Adrenal gland (tissue), 12 donors: ENCODE results near the gene ZNF440. TPM values are rescaled to one million over a fixed set of nuclear protein-coding genes. Genes with fewer than 3 reads are reported as not detected.

Experiments used
- DNase-seq, 7 donors: peaks; one replicate each; pipeline ENCODE4 v3.0.0-alpha.2; 2019 to 2020
- H3K27ac ChIP-seq, 5 donors: fragments of 200-600 bp; sonication (generic) in 4 of 5; 1 replicate in 3 of 5; 2 replicates in 2 of 5; pipeline versions ENCODE4 v1.5.1 to v1.8.0; 2016 to 2020; ENCODE audit warnings: mild to moderate bottlenecking in 1 of 5
- H3K27me3 ChIP-seq: fragments of 200-600 bp; 2 replicates; pipeline ENCODE4 v1.8.0; 2021
- H3K36me3 ChIP-seq, 2 donors: fragments of 200-600 bp; replicated peaks in 1 of 2; 1 replicate in 1 of 2; 2 replicates in 1 of 2; pipeline versions ENCODE4 v1.5.1 to v1.8.0; 2018 to 2022
- H3K4me1 ChIP-seq, 2 donors: fragments of 200-600 bp; replicated peaks in 1 of 2; 1 replicate in 1 of 2; 2 replicates in 1 of 2; pipeline versions ENCODE4 v1.5.1 to v1.8.0; 2018 to 2021
- H3K4me3 ChIP-seq, 4 donors: fragments of 200-600 bp; sonication (generic) in 3 of 4; one replicate each; pipeline ENCODE4 v1.5.1; 2016 to 2018
- H3K9me3 ChIP-seq, 3 donors: fragments of 200-600 bp; sonication (generic) in 1 of 3; replicated peaks in 1 of 3; 1 replicate in 2 of 3; 2 replicates in 1 of 3; pipeline versions ENCODE4 v1.5.1 to v1.8.0; 2016 to 2021
- POLR2A ChIP-seq, 2 donors: fragments of 450-650 bp; IDR thresholded peaks; one replicate each; pipeline ENCODE4 v1.6.1; 2017; ENCODE audit warnings: antibody characterized with exemption in 2 of 2, mild to moderate bottlenecking in 2 of 2, moderate library complexity in 1 of 2
- WGBS, 4 donors: extraction: QIAGEN DNeasy Blood & Tissue Kit in 2 of 4; methylation state at CpG; one replicate each; pipeline versions ENCODE4 v1.1.5 to v1.1.7; 2013 to 2017; 5-methylcytosine and 5-hydroxymethylcytosine counted together
- intact Hi-C, 2 donors: fragments of 100-400 bp; cut with DNase I; formaldehyde crosslinking; loops; one replicate each; pipeline versions ENCODE4 v1.14.1 to v1.15.0; 2022 to 2023
- polyA plus RNA-seq, 3 donors: library from polyadenylated mRNA; stranded (reverse); fragments of 200-250 nt in 2 of 3; fragments of 350-450 nt in 1 of 3; fragmentation: Illumina TruSeq in 1 of 3; extraction: RNeasy Lipid Tissue Mini Kit (QIAGEN cat#74804) in 1 of 3; gene quantifications; one replicate each; pipeline ENCODE4 v1.2.3, GENCODE V29; 2013 to 2014
- total RNA-seq, 9 donors: library from RNA; depleted of rRNA in 4 of 9; stranded (reverse); fragments of >200 nt in 4 of 9; fragments of 120-200 nt in 1 of 9; fragmentation: NEBNext Ultra II Directional in 1 of 9; extraction: Animal tissue kit (Norgen Biotek cat#: 25700) in 1 of 9; gene quantifications; one replicate each; pipeline versions ENCODE4 v1.1.0 to v1.2.4, GENCODE V29; 2013 to 2023
- TF ChIP-seq, protein P1 (sequence below), 6 experiments: fragments of 450-650 bp in 4 of 6; fragments of 200-600 bp in 2 of 6; sonication (generic) in 1 of 6; IDR thresholded peaks; 1 replicate in 5 of 6; 2 replicates in 1 of 6; pipeline versions ENCODE4 v1.5.1 to v1.8.0; 2016 to 2021; ENCODE audit warnings: antibody characterized with exemption in 6 of 6, mild to moderate bottlenecking in 2 of 6, moderate library complexity in 1 of 6
- donor health status: healthy with polysubstance abuse.
- donor health status: Bipolar disorder and iron deficiency.
- donor health status: DM: yes; HTN: yes; CAD: no.
- donor health status: DM: no; HTN: no; CAD: no.
- donor health status: DM: no; HTN: no; CAD: no.
- donor health status: DM: yes; HTN: yes; CAD: no.

Gene ZNF440
- total and polyA plus RNA-seq, 12 donors = 3.4 to 14.5 (median 8.4) TPM

DNA sequence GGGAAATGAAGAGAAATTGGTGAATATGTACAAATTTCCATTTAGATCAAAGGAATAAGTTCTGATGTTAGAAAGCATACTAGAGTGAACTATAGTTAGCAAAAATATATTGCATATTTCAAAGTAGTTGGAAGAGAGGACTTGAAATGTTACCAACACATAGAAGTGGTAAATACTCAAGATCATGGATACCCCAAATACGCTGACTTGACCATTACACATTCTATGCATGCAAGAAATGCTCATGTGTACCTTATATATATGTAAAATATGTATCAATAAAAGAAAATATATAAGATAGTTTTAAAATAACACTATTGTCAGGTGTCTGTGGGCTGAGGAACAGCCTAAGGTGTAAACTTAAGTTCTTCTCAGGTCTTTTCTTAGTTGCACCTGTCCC lies 30.3 kb upstream of the ZNF440 start:
- peaks cover 0 to 22% of the 10 kb centered on the region in 2 donors for H3K36me3 ChIP-seq
- H3K27me3 ChIP-seq = no peaks in the 10 kb centered on the region
- no peak for DNase-seq
- no peak for TF ChIP-seq POLR2A (IDR thresholded peaks at IDR 0.05)
- TF ChIP-seq, protein P1, sequence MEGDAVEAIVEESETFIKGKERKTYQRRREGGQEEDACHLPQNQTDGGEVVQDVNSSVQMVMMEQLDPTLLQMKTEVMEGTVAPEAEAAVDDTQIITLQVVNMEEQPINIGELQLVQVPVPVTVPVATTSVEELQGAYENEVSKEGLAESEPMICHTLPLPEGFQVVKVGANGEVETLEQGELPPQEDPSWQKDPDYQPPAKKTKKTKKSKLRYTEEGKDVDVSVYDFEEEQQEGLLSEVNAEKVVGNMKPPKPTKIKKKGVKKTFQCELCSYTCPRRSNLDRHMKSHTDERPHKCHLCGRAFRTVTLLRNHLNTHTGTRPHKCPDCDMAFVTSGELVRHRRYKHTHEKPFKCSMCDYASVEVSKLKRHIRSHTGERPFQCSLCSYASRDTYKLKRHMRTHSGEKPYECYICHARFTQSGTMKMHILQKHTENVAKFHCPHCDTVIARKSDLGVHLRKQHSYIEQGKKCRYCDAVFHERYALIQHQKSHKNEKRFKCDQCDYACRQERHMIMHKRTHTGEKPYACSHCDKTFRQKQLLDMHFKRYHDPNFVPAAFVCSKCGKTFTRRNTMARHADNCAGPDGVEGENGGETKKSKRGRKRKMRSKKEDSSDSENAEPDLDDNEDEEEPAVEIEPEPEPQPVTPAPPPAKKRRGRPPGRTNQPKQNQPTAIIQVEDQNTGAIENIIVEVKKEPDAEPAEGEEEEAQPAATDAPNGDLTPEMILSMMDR (IDR thresholded peaks at IDR 0.05) = no peak
- intact Hi-C loops = no loop called here
- no peak overlapping the region for H3K4me3 ChIP-seq
- H3K27ac ChIP-seq = no peak overlapping the region
- no peaks in the 10 kb centered on the region for H3K4me1 ChIP-seq
- peaks cover 10 to 41% (median 18%) of the 10 kb centered on the region in 3 donors for H3K9me3 ChIP-seq
- WGBS, 4 donors = 91 to 100% (median 96%) methylated on average over 1 of the region's 1 CpG

DNA sequence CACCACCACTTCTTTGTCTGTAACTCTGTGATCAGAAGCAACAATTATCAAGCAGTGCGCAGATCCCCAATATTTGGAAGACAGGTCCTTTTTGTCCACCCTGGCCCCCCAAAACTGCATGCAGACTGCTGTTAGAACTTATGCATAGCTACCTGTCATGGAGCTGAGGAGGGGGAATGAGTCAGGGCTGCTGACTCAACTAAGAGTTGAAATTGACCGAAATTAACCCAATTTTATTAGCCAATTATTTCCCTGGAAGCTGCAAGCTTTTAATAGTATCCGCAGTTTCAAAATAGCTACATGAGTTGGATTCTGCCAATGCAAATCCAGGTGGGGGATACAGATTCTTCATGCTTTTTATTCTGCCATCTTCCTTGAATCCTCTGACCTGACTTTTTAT lies 29.7 kb upstream of the ZNF440 start:
- WGBS, 4 donors = 91 to 100% (median 98%) methylated on average over 3 of the region's 3 CpGs
- DNase-seq = no peak
- peaks cover 0 to 19% of the 10 kb centered on the region in 2 donors for H3K36me3 ChIP-seq
- intact Hi-C loops = no loop called here
- no peaks in the 10 kb centered on the region for H3K4me1 ChIP-seq
- no peak overlapping the region for H3K27ac ChIP-seq
- no peak overlapping the region for H3K4me3 ChIP-seq
- no peaks in the 10 kb centered on the region for H3K27me3 ChIP-seq
- no peak for TF ChIP-seq POLR2A (IDR thresholded peaks at IDR 0.05)
- TF ChIP-seq, protein P1 (IDR thresholded peaks at IDR 0.05) = no peak
- H3K9me3 ChIP-seq = peaks cover 10 to 46% (median 18%) of the 10 kb centered on the region in 3 donors

DNA sequence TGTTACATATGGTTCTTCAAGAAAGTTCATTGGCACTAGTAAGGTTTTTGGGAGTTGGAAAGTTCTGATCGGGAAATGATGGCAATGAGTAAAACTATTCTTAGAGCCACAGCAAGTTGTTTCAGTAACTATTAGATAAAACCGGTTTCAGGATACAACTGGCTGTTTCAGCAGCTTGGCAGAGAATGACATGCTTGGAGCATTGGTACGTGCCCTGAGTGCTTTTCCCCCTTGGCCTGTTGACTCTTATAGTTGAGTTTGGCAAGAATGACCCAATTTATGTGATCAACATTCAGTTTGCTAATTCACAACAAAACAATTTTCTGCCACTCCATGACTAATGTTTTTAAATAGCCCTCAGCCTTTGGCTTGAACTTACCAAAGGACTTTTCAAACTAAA lies 26.5 kb upstream of the ZNF440 start:
- H3K27me3 ChIP-seq = no peaks in the 10 kb centered on the region
- no peak overlapping the region for H3K4me3 ChIP-seq
- no peak overlapping the region for H3K27ac ChIP-seq
- intact Hi-C loops = no loop called here
- H3K9me3 ChIP-seq = peaks cover 0 to 29% (median 9%) of the 10 kb centered on the region in 3 donors
- TF ChIP-seq, protein P1 (IDR thresholded peaks at IDR 0.05) = no peak
- TF ChIP-seq POLR2A (IDR thresholded peaks at IDR 0.05) = no peak
- H3K36me3 ChIP-seq = no peaks in the 10 kb centered on the region
- no peak for DNase-seq
- no peaks in the 10 kb centered on the region for H3K4me1 ChIP-seq
- 75 to 82% (median 78%) methylated on average over 3 of the region's 3 CpGs for WGBS, 4 donors

DNA sequence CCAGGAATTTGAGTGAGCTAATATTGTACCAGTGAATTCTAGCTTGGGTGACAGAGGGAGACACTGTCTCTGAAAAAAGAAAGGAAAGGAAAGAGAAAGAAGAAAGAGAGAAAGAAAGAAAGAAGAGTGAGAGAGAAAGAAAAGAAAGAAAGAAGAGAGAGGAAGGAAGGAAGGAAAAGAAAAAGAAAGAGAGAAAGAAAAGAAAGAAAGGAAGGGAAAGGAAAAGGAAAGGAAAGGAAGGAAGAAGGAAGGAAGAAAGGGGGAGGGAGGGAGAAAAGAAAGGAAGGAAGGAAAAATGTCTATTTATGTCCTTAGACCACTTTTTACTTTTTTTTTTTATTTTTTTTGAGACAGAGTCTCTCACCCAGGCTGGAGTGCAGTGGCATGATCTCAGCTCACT lies 21.1 kb upstream of the ZNF440 start:
- Histone ChIP-seq H3K4me1 (peaks cover 7 to 9% of the 10 kb centered on the region in 2 donors), H3K36me3 (no peaks in the 10 kb centered on the region), H3K27ac (no peak overlapping the region), H3K27me3 (no peaks in the 10 kb centered on the region), H3K9me3 (peaks cover 0 to 13% (median 0%) of the 10 kb centered on the region in 3 donors), H3K4me3 (no peak overlapping the region)
- TF ChIP-seq, protein P1 (IDR thresholded peaks at IDR 0.05) = no peak
- no peak for TF ChIP-seq POLR2A (IDR thresholded peaks at IDR 0.05)
- no peak for DNase-seq
- intact Hi-C loops = loop anchor here in 1 of 2 donors (10.0 kb wide), 1 partner anchor 192 kb away; no protein-coding TSS in a partner anchor
